Esophagus muscularis mucosa (tissue), 4 donors: ENCODE measurements around the gene TMEM106B. TPM values are rescaled to one million over a fixed set of nuclear protein-coding genes. Genes with fewer than 3 reads are reported as not detected.

ENCODE experiments used
- DNase-seq: peaks from one replicate; pipeline ENCODE4 v3.0.0-alpha.2; 2017; ENCODE audit errors: extremely low spot score
- H3K27ac ChIP-seq, 4 donors: fragments of 200-600 bp; sonication (generic); replicated peaks in 1 of 4; 1 replicate in 3 of 4; 2 replicates in 1 of 4; pipeline ENCODE4 v1.5.1; 2016 to 2019; ENCODE audit warnings: mild to moderate bottlenecking in 1 of 4
- H3K27me3 ChIP-seq, 4 donors: fragments of 200-600 bp; sonication (generic); one replicate each; pipeline versions ENCODE4 v1.5.1 to v1.6.0; 2016 to 2019
- H3K36me3 ChIP-seq, 4 donors: fragments of 200-600 bp; sonication (generic); one replicate each; pipeline ENCODE4 v1.5.1; 2016 to 2019
- H3K4me1 ChIP-seq, 4 donors: fragments of 200-600 bp; sonication (generic); one replicate each; pipeline ENCODE4 v1.5.1; 2016 to 2019
- H3K4me3 ChIP-seq, 4 donors: fragments of 200-600 bp; sonication (generic); 1 replicate in 2 of 4; 2 replicates in 2 of 4; pipeline ENCODE4 v1.5.1; 2016 to 2019; ENCODE audit warnings: mild to moderate bottlenecking in 4 of 4, moderate library complexity in 1 of 4
- H3K9me3 ChIP-seq, 4 donors: fragments of 200-600 bp; sonication (generic); 1 replicate in 3 of 4; 2 replicates in 1 of 4; pipeline ENCODE4 v1.5.1; 2016 to 2019
- CTCF ChIP-seq, 3 experiments: fragments of 200-600 bp in 2 of 3; fragments of 450-650 bp in 1 of 3; sonication (generic) in 2 of 3; IDR thresholded peaks; one replicate each; pipeline ENCODE4 v1.5.1; 2017 to 2019; ENCODE audit warnings: antibody characterized with exemption in 3 of 3, mild to moderate bottlenecking in 2 of 3, moderate library complexity in 1 of 3
- EP300 ChIP-seq: sonication (generic); formaldehyde crosslinking; IDR thresholded peaks from one replicate; pipeline ENCODE4 v1.6.1; 2017; ENCODE audit warnings: antibody characterized with exemption
- POLR2A ChIP-seq: fragments of 450-650 bp; IDR thresholded peaks from one replicate; pipeline ENCODE4 v1.6.1; 2017; ENCODE audit warnings: antibody characterized with exemption, moderate library complexity, mild to moderate bottlenecking, low read depth
- POLR2AphosphoS5 ChIP-seq, 2 donors: sonication (generic); formaldehyde crosslinking; IDR thresholded peaks; one replicate each; pipeline ENCODE4 v1.6.1; 2017; ENCODE audit warnings: antibody characterized with exemption in 2 of 2
- WGBS: methylation state at CpG from one replicate; pipeline ENCODE4 v1.1.5; 2018; 5-methylcytosine and 5-hydroxymethylcytosine counted together
- intact Hi-C: fragments of 100-400 bp; cut with DNase I; formaldehyde crosslinking; loops from one replicate; pipeline ENCODE4 v1.15.1; 2023
- total RNA-seq, 4 donors: library from RNA; depleted of rRNA; stranded (reverse); fragments of >200 nt; gene quantifications; one replicate each; pipeline versions ENCODE4 v1.1.0 to v1.2.1, GENCODE V29; 2016

The TMEM106B gene
- total RNA-seq, 4 donors from 2014 or later, result 39.3 to 49.8 (median 44.1) TPM

GRCh38 chr7:12289996-12290395, 78.9 kb downstream of the TMEM106B start:
- 83% methylated on average over 4 of the region's 6 CpGs for WGBS
- TF ChIP-seq EP300 (no peak), POLR2AphosphoS5 (IDR thresholded peaks at IDR 0.05) (no peak), POLR2A (no peak), CTCF (IDR thresholded peaks at IDR 0.05) (no peak)
- intact Hi-C loops, result no loop called here

GRCh38 chr7:12290761-12291160, 79.7 kb downstream of the TMEM106B start:
- H3K27ac ChIP-seq, result no peak overlapping the region
- no peaks in the 10 kb centered on the region for H3K36me3 ChIP-seq
- WGBS, result 90% methylated on average over 1 of the region's 1 CpG
- H3K9me3 ChIP-seq, result peaks cover 0 to 11% (median 5%) of the 10 kb centered on the region in 4 donors
- no peak overlapping the region for H3K4me3 ChIP-seq
- no peaks in the 10 kb centered on the region for H3K4me1 ChIP-seq
- intact Hi-C loops, result no loop called here
- TF ChIP-seq CTCF (IDR thresholded peaks at IDR 0.05) (no peak), POLR2AphosphoS5 (IDR thresholded peaks at IDR 0.05) (no peak), POLR2A (no peak), EP300 (no peak)
- H3K27me3 ChIP-seq, result no peaks in the 10 kb centered on the region
- DNase-seq, result no peak

More at GRCh38 chr7:12289996-12290395, 78.9 kb downstream of the TMEM106B start:
- H3K27ac ChIP-seq, result no peak overlapping the region
- no peak overlapping the region for H3K4me3 ChIP-seq
- H3K9me3 ChIP-seq, result peaks cover 0 to 11% (median 5%) of the 10 kb centered on the region in 4 donors
- H3K4me1 ChIP-seq, result no peaks in the 10 kb centered on the region
- H3K36me3 ChIP-seq, result no peaks in the 10 kb centered on the region
- peak; percentile 64 for DNase-seq
- no peaks in the 10 kb centered on the region for H3K27me3 ChIP-seq

GRCh38 chr7:12291870-12292269, 80.8 kb downstream of the TMEM106B start:
- no peak for TF ChIP-seq POLR2A
- no peak for TF ChIP-seq POLR2AphosphoS5 (IDR thresholded peaks at IDR 0.05)
- Histone ChIP-seq H3K4me3 (no peak overlapping the region), H3K27ac (no peak overlapping the region), H3K27me3 (no peaks in the 10 kb centered on the region), H3K36me3 (no peaks in the 10 kb centered on the region), H3K4me1 (no peaks in the 10 kb centered on the region), H3K9me3 (peaks cover 0 to 11% (median 5%) of the 10 kb centered on the region in 4 donors)
- intact Hi-C loops, result no loop called here
- WGBS, result 71% methylated on average over 1 of the region's 1 CpG
- no peak for DNase-seq

Other genes with a start within 250 kb of the TMEM106B start
- not detected for gene VWDE, start 192.6 kb downstream of the TMEM106B start, total RNA-seq